ENCODE data around the gene C2CD2. TPM values are rescaled to one million over a fixed set of nuclear protein-coding genes. Genes with fewer than 3 reads are reported as not detected.

C2CD2 gene
- total RNA-seq, 6 donors from 2014 or later = 9.6 to 34.6 (median 22.0) TPM

- Histone ChIP-seq H3K4me1 (peaks cover 10 to 26% (median 19%) of the 10 kb centered on the region in 4 donors), H3K27me3 (no peaks in the 10 kb centered on the region), H3K9me3 (no peaks in the 10 kb centered on the region), H3K27ac (no peak overlapping the region), H3K4me3 (peak overlapping the region in 3 of 4 donors; percentile 77 to 91 (median 79)), H3K36me3 (no peaks in the 10 kb centered on the region)
- WGBS, 2 donors = 85 to 88% methylated on average over 9 of the region's 9 CpGs
- ATAC-seq (ENCODE audit: low FRiP score in 2 of 2) (no peak), DNase-seq (no peak)
- TF ChIP-seq POLR2A (IDR thresholded peaks at IDR 0.05) (no peak), EP300 (IDR thresholded peaks at IDR 0.05) (no peak), POLR2AphosphoS5 (IDR thresholded peaks at IDR 0.05) (no peak)
- TF ChIP-seq, protein P1, sequence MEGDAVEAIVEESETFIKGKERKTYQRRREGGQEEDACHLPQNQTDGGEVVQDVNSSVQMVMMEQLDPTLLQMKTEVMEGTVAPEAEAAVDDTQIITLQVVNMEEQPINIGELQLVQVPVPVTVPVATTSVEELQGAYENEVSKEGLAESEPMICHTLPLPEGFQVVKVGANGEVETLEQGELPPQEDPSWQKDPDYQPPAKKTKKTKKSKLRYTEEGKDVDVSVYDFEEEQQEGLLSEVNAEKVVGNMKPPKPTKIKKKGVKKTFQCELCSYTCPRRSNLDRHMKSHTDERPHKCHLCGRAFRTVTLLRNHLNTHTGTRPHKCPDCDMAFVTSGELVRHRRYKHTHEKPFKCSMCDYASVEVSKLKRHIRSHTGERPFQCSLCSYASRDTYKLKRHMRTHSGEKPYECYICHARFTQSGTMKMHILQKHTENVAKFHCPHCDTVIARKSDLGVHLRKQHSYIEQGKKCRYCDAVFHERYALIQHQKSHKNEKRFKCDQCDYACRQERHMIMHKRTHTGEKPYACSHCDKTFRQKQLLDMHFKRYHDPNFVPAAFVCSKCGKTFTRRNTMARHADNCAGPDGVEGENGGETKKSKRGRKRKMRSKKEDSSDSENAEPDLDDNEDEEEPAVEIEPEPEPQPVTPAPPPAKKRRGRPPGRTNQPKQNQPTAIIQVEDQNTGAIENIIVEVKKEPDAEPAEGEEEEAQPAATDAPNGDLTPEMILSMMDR (IDR thresholded peaks at IDR 0.05) = no peak
Observed at GRCh38 chr21:41880153-41880552, 73.7 kb downstream of the C2CD2 start.

- H3K9me3 ChIP-seq = no peaks in the 10 kb centered on the region
- H3K27me3 ChIP-seq = no peaks in the 10 kb centered on the region
- H3K36me3 ChIP-seq = no peaks in the 10 kb centered on the region
- peaks cover 10 to 26% (median 19%) of the 10 kb centered on the region in 4 donors for H3K4me1 ChIP-seq
- peak within 1 kb of the TSS; percentile 67 to 90 (median 84) for H3K27ac ChIP-seq
- TF ChIP-seq POLR2AphosphoS5 (IDR thresholded peaks at IDR 0.05) = peak in 1 of 2 donors; percentile 3
- TF ChIP-seq, protein P1 (IDR thresholded peaks at IDR 0.05) = peak in 1 of 6 experiments; percentile 14
- no peak for TF ChIP-seq EP300 (IDR thresholded peaks at IDR 0.05)
- TF ChIP-seq POLR2A (IDR thresholded peaks at IDR 0.05) = peak in 1 of 4 donors; percentile 7
- DNase-seq (peak; percentile 62 to 97), ATAC-seq (ENCODE audit: low FRiP score in 2 of 2) (peak; percentile 57 to 71)
- WGBS, 2 donors = 3 to 5% methylated on average over 14 to 20 of the region's 89 CpGs
- H3K4me3 ChIP-seq = peak within 1 kb of the TSS; percentile 64 to 91 (median 83)
Observed at GRCh38 chr21:41879190-41879998, 74.4 kb downstream of the C2CD2 start, which contains the start of gene PRDM15. PRDM15 (minus strand) TSS chr21:41879344; CDS start chr21:41860363, 18,981 bp downstream.

GRCh38 chr21:41878831-41879189 lies 75.0 kb downstream of the C2CD2 start:
- no peaks in the 10 kb centered on the region for H3K9me3 ChIP-seq
- no peaks in the 10 kb centered on the region for H3K27me3 ChIP-seq
- TF ChIP-seq POLR2AphosphoS5 (IDR thresholded peaks at IDR 0.05) = peak in 1 of 2 donors; percentile 4
- no peak for TF ChIP-seq POLR2A (IDR thresholded peaks at IDR 0.05)
- DNase-seq (peak; percentile 70 to 93), ATAC-seq (ENCODE audit: low FRiP score in 2 of 2) (peak in 1 of 2 donors; percentile 70)
- WGBS, 2 donors = 0% methylated on average over 4 of the region's 65 CpGs; no CpG with 5 or more reads in 1 of the 2 donors
- H3K27ac ChIP-seq = peak overlapping the region in 3 of 4 donors; percentile 52 to 90 (median 76)
- H3K4me1 ChIP-seq = peaks cover 10 to 26% (median 19%) of the 10 kb centered on the region in 4 donors
- peak overlapping the region in 3 of 4 donors; percentile 77 to 91 (median 89) for H3K4me3 ChIP-seq
- H3K36me3 ChIP-seq = no peaks in the 10 kb centered on the region

- H3K4me3 ChIP-seq = peak overlapping the region; percentile 64 to 91 (median 83)
- peaks cover 10 to 26% (median 19%) of the 10 kb centered on the region in 4 donors for H3K4me1 ChIP-seq
- TF ChIP-seq EP300 (IDR thresholded peaks at IDR 0.05) = no peak
- TF ChIP-seq, protein P1 (IDR thresholded peaks at IDR 0.05) = no peak
- TF ChIP-seq POLR2A (IDR thresholded peaks at IDR 0.05) = no peak
- no peak for TF ChIP-seq POLR2AphosphoS5 (IDR thresholded peaks at IDR 0.05)
- 3 to 4% methylated on average over 32 to 33 of the region's 48 CpGs for WGBS, 2 donors
- H3K27me3 ChIP-seq = no peaks in the 10 kb centered on the region
- H3K27ac ChIP-seq = peak overlapping the region in 3 of 4 donors; percentile 52 to 90 (median 76)
- ATAC-seq (ENCODE audit: low FRiP score in 2 of 2) (peak; percentile 44 to 47), DNase-seq (peak; percentile 43 to 89)
- no peaks in the 10 kb centered on the region for H3K9me3 ChIP-seq
- no peaks in the 10 kb centered on the region for H3K36me3 ChIP-seq
Observed at GRCh38 chr21:41877901-41878830, 75.7 kb downstream of the C2CD2 start.
